Iris pigment epithelial cell (primary cell): Measurements from ENCODE around the gene DRGX.

Experiments
- DNase-seq: peaks from one replicate; pipeline ENCODE4 v3.0.0-alpha.2; 2011; ENCODE audit warnings: low read depth

The DRGX gene

DNA sequence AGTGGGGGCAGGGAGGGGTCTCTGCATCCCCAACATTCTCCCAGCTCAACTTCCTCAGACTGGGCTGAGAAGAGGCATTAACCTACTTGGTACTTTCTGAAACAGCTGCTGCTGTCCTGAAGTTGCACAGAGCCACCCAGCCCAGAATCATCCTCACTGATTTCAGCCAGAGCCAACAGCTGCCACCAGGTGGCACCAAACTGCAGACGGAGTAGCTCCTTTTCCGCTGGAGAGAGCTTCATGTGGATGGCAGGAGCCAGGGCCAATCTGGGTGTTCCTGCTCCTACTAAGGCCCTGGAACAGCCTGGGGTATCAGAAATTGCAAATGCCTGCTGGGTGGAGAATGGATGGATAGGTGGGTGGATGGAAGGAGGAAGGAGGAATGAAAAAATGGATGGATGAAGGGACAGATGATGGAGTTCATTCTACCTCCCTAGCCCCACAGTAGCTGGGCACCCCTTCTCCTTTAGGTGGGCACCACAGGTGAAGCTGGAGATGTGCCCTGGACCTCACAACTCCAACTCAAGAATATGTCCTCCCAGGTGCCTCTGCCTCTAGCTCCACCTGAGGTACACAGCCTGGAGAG lies 11.8 kb upstream of the DRGX start:
- DNase-seq = peak; percentile 72

DNA sequence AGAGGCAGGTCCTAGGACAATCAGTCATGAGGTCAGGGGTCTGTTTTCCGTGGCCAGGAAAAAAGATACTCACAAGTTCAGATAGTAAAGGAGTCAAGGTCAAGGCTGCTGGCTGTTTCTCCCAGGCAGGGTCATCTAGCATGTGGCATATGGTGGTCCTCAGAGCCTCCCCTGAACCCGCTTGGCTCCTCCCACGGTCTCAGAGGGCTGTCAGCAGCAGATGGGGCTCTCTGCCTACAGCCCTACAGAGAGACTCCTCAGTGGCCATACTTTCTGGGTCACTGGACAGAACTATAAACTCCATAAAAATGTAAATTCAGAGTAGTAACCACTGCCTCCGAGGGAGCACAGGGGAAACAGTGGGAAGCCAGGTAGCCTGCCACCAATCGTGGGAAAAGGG lies 11.3 kb upstream of the DRGX start:
- DNase-seq = no peak

DNA sequence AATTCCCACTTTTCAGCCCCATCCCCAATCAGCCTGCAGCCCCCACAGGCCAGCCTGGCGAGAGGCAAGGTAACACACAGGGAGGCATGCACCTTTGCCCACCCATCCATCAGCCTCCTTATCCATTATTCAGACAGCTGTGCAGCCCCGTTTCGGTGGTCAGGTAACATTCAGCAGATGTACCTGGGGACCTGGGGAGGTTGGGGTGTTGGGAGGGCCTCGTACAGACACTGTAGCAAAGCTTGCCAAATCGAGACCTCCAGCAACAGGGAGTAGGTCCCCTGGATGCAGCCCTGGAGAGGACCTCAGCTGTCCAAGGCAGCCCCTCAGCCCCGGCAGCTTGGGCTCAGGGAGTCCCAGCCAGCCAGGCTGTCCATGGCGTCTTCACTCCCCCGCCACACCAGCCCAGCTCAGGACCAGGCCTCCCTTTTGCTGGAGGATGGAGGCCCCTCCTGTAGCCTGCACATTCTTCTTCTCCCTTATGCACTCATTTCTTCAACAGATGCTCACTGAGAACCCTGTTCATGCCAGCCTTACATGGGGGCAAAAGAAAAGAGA lies 8.5 kb upstream of the DRGX start:
- DNase-seq = no peak

DNA sequence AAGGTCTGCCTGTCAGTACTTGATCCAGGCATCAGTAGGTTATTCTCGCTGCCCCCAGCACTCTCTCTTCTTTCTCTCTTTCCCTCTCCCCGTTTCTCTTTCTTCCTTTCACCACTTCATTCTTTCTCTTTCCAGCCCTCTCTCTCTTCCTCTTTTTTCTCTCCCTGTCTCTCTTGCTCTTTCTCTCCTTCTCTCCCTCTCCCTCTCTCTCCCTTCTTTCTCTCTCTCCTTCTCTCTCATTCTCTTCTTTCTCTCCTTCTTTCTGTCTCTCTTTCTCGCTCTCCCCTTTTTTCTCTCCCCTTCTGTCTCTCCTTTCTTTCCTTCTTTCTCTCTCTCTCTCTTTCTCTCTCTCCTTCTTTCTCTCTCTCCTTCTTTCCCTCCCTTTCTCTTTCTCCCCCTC lies 7.5 kb upstream of the DRGX start:
- DNase-seq = no peak

DNA sequence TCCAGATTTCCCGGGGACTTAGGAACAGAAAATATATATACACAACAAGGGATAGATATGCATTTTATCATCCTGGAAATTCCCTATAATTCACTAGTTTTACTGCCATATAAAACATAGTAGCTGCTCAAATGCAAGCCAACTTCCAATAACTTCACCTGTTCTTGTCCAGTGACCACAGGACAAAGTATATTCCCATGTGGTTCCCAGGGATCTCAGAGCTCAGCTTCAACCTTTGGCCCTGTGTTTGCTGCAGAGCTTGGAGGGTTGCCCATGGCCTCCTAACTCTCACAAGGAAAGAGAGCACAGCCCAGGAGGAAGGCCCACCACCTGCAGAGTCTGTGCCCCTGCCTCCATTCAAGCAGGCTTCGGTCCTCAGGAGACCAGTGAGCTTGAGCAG lies 4.5 kb upstream of the DRGX start:
- DNase-seq = no peak

DNA sequence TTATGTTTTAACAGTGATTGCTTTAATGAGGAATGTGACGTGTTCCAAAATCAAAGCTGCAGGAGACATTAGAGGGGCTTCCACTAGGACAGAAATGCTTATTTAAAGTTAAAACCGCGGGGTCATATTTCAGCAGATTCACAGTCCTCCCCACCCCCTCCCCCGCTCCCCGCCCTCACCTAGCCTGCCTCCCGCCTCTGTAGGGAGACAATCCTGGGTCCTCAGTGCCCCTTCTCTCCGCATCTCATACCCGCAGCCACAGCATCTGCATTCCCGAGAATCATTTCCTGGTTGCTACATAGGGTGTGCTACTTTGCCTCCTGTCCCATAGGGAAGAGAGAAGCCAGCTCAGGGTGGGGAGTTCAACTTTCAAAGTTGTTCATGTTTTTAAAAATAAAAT lies 3.1 kb upstream of the DRGX start:
- no peak for DNase-seq

DNA sequence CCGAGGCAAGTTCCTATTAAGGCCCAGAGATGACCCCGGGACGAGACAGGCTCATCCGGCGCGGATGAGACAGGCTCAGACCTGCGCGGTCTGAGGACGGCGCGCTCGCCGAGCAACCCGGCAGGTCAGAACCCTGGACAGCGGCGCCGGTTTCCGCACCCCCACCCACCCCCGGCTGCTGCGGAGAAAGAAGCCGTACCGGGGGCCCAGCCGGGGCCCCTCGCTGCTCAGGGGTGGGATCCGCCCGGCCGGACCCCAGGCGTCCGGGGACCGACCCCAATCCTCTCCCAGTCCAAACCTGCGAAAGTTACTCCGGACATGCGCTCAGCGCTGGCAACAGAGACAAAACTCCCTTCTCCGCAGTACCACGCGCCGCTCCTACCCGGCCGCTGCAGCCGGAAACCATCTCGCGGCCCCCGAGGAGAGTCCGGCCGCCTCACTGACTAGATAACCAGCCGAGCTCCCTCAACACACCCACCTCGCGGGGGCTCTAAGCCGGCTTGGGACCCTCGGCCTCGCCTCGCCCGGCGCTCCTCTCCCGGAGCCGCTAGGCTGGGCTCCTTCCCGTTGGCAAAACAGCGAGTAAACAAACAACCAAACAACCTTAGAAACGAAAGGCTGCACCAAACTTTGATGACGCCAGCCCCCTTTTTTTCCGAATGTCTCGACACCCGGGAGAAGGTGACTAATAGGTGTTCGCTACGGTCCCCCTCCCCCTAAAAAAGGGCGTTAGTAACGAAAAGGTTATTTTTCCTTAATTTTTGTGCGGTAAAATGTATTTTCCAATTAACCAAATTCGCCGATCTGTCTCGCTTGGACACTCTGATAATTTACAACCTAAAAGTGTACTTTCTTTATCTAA lies 2.3 kb upstream of the DRGX start:
- peak; percentile 42 for DNase-seq

DNA sequence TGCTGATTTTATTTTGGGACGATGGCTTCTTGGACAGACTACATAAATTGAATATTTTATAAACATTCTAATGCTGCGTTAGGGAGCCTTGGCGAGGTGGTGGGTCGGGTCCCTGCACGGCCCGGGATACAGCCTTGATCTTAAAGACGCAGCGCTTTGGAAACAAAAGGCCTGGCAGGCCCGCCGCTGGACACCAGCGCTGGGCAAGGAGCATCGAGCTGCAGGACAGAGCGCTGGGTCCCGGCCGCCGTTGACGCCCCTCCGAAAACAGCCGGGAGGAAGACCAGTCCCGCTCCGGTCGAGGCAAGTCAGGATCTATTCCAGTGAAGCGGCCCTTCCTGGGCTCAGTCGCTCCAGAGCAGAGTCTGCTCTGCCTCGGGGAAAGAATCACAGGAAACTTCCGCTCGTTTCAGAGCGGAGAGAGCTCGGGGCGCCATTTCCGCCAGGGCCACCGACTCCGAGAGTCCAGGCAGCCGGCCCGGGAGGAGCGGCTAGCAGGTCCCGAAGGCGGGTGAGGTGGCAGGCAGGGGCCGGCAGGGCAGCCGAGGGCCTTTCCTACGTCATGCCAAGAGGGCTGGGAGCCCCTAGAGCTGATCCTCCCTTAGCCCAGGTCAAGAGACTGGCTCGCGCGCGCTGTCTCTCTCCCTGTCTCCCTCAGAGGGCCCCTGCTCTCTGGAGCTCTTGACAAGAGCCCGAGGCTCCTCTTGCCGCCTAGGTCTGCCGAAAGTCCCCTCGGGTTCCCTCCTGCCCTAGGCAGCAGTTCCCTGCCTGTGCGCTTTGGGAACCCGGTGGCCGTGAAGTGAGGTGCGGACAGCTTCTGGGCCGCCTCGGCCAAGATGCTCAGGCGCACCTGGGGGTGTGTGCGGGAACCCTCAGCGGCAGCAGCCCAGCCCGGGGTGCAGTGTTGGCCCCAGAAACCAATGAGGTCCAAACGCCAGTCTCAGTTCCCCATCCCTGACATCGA lies 1.4 kb upstream of the DRGX start:
- DNase-seq = no peak

DNA sequence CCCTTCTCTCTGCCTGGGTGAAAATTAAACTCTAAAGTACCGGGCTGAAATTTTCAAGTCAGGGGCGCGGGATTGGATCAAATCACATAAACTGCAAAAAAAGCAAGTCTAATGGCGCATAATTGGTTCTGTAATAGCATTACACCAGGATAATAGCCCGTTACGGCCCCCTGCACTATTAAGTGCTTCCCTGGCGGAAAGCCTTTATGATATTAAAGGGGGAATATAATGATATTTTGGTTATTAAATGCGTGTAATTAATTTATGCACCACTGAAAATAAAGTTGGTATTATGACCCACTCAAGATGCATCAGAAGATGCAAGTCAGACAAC lies 744 bp upstream of the DRGX start:
- DNase-seq = no peak

DNA sequence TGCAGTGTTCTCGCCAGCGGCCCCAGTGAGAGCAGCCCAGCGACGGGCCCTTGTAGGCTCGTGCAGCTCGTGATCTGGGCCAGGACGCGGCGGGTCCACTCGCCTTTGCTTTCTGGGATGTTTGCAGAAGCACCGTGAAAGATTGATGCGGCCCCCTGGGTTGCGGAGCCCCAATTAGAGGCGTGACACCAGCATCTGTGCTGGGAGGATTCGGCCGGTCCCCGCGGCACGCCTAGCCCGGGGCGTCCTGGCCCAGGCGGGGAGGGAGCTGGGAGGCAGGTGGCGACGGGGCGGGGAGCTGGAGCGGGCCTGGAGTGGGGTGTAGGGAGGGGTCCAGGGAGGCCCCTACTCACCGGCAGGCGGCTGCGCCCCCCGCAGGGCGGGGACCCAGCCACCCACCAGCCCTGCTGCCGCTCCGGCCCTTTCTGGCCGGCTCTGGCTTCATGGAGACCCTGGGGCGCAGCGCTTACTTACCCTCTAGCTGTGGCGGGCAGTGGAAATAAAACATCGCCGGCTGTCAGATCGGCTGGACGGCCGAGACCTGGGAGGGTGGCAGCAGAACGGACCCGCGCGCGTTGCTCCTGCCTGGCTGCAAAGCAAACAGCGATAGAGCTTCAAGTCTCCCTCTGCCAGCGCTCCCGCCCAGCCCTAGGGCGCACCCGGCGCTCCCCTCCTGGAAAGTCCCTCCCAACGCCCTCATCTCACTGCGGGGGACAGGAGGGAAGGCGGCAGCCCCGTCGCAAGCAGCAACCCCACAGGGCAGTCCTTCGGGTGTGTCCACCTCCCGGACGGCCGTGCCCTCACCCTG lies 752 bp downstream of the DRGX start:
- no peak for DNase-seq

DNA sequence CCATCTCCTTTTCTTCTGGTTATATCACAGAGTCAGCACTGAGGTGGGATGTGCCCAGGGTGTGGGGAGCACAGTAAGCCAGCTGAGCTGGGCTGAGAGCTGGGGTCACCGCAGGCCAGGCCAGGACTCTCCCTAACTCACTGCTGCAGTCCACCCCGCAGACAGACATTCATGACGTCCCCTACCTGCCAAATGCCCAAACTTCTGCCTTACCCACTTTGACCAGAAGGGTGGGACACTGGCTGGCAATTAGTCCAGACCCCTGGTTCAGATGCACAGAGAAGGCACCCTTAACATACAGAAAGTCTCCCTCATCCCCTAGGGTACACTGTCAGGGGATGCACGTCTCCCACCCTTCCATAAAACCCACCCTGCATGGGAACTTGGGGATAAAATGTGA lies 2.1 kb downstream of the DRGX start:
- no peak for DNase-seq

DNA sequence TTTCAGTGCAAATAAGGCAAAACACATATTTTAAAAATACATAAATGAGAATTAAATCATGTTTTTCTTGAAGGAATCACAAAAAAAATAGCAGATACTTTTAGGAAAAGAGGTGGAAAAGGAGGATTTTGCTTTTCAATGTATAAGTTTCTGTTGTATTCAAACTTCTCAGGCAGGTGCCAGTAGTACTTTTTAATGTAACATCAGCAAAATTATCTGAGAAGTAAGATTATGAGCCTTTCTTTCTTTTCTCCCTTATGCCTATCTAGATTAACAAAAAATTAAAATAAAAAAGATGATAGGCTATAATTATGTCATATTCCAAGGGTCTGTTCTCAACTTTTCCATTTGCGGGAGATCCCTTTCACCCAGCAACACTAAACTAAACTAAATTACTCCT lies 2.6 kb downstream of the DRGX start:
- DNase-seq = no peak

DNA sequence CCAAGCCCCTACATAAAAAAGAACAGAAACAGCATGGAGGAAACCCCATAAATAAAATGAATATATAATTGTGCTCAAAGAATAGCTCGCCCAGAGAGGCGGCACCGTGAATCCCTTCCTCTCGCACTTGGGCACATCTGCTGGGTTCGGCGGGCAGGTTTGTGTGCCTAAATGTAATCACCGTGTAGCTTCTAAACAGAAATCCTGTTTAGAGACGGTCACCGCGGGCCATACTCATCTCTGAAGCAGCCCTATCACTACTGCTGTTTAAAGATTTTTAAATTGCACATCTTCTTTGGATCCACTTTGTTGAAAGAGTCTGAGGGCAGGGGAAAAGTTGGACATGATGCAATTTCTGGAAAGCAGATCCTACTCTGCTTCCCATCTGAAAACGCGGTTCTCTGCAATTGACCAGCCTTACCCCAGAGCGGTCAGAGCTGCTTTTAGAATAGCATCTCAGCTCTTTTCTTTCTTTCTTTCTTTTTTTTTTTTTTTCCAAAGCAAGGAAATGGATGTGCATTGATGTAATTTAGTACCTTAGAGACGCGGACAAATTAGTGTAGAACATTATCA lies 6.4 kb downstream of the DRGX start:
- DNase-seq = no peak

DNA sequence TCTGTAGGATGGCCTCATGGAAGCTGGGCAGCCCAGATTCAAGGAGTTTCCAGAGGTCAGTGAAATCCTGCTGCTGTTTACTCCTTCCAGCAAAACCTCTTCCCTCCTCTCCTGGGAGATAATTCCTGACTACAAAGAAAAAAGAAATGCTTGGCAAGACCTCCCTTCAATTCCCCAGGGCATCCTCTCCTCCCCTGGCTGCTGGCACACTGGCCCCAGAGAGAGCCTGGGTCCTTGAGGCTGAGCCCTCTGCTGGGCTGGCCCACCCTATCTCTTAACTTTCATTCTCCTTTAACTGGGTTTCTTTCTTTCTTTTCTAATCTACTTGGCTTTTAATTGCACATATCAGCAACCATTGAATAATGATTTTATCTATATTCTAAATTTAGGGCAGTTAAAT lies 7.7 kb downstream of the DRGX start:
- no peak for DNase-seq

DNA sequence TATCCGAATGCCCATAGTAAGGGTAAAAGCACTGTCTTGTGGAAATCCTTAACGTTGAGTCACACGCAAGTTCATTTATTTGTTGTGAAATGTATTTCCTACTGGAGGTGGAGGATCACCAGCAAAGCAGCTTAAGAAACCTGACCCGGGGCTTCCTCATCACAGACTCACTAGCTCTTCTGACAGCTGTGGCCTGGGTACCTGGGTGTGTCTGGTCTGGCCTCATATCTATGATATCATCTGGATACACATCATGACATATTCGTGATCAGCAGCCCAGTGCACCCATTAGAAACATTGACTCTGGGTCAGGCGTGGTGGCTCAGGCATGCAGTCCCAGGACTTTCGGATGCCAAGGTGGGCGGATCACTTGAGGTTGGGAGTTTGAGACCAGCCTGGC lies 8.8 kb downstream of the DRGX start:
- DNase-seq = peak; percentile 98

DNA sequence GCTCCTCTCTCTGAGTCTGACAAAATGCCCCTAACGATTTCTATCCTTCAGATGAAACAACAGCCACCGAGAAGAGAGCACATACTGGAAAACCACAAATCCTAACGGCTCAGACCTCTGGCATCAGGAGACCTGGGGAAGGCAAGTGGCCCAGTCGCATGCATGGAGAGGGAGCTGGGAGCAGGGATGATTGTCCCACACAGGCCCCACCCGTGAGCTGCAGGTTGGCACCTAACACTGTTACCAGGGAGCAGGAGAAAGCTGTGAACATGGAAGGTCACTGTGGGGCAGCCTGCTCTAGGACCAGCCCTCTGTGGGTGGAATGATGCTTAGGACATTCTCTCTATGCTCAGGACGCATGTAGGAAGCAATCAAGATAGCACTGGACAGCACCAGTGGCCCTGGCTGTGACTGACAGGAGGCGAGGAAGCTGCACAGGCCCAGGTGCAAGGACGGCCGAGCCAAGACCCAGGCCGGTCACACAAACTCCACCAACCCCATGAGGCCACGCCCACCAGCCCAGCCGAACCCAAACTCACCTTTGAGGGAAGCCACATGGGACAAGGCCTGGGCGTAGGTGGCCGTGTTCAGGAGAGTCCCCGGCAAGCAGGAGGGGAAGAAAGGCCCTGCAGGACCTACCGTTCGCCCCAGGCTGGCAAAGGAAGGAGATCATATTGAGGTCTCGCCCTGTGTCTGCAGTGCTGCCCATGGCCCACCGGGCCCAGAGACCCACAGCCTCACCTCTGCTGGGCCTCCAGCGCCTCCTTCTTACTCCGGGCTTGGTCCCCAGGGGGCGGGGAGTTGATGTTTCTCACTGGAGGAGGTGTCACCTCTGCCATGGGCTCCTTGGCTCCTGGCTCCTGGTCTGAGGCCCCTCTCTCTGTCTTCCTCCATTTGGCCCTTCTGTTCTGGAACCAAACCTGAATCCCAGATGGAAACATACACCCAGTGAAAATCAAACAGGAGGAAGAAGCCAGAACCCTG lies 9.7 kb downstream of the DRGX start:
- DNase-seq = no peak

DNA sequence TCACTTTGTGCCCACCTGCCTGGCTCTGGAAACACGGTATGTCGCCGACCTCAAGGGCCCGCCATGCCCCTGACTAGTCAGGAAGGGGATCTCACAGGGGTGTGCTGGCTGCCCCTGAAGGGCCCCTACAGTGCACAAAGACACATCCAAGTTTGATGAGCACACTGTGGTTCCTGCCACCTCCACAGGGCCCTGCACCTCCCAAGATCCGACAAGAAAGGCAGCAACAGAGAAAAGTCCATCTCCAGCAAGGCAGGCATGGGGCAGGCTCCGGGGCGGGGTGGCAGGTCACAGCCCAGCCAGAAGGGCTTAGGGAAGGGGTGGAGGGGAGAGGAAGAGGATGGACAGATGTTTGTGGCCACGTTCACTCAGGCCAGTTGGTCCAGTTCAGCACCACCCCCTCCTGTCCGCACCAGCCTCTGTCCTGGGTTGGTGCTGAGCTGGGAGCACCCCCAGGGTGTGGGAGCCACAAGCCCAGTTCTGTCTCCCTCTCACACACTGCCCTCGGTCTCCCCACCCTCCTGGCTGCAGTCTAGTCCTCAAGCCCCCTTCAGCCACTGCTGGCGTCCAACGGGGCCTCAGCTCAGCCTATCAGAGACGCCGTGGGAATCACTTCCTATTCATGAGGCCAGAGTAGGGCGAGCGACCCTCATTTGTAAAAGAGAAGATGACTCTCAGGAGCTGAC lies 11.5 kb downstream of the DRGX start:
- no peak for DNase-seq

DNA sequence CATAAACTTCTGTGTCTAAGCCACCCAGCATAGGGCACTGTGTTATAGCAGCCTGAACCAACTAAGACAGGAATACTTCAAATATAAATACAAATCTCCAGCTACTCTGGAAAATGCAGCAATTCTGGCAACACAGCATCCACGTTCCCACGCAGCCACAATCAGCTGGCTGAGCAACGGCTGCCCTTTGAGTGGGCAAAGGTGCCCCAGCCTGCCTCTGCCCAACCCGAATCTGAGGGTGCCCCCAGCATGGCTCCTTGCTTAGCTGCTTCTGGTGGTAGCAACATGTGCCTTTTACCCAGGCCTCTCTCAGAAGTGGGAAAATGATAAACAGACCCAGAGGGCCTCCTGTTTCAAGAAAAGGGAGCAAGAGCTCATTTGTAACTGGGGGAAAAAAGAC lies 12.0 kb downstream of the DRGX start:
- no peak for DNase-seq

DNA sequence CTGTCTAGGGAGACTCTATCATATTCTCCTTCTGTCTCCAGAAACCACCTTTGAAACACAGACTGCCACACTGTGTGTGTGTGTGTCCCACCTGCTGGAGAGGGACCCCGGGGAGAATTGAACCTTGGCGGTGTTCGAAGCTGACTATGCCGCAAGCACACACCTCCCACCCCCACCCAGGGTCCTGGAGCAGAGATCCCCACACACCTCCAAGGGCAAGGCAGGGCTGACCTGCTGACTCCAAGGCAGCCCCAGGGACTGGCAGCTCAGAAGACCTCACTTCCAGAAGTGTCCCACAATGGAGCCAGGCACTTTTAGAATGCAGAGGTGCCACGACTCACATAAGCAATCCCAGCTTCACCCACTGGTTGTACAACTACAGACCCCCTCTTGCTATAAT lies 13.1 kb downstream of the DRGX start:
- no peak for DNase-seq

DNA sequence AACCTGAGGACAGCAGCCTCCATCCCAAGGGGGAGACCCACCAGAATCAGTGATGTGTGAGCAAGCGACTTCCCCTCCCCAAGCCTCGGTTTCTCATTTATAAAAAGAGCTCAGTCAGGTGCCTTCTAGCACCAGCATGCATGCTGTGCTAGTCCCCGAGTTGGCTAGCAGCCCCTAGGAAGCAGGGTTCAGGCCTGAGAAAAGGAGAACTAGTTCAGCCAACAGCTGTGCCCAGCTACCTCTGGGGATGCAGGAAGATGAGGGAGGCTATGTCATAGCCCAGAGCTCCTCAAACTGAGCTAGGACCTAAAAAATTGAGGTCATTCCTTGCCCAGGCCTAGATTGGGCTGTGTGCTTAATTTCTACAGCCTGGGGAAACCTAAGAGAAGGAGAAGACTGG lies 13.7 kb downstream of the DRGX start:
- no peak for DNase-seq
